Measurements from ENCODE around the gene SUPT3H.

DNA sequence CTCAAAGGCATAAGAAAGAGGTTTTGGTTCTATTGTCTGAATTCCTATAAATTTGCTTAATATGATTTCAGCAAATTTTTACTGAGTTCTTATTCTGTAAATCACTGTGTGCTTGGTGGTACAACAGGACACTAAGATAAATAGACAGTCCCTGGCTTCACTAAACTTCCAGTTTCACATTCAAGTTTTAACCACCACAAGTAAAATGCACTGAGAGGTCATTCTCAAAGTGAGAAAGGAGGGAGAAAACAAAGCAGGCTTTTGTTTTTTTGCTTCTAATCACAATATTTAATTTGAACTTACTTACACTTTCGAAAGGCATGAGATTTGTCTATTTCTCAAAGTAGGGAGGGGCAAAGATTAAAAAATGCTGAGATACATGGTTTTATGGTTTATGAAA lies 544.5 kb downstream of the SUPT3H start:
- no peak for TF ChIP-seq EZH2 (IDR thresholded peaks at IDR 0.05)
- TF ChIP-seq POLR2AphosphoS5 (IDR thresholded peaks at IDR 0.05; ENCODE audit: borderline replicate concordance, low read depth, low read length) = no peak
- no peak for TF ChIP-seq FOXP2 (optimal IDR thresholded peaks at IDR 0.05; ENCODE audit: control extremely low read depth, extremely low read length, insufficient read depth)

Measured in SK-N-MC (cell line).